ENCODE data around the gene CTSK. TPM values are rescaled to one million over a fixed set of nuclear protein-coding genes. Genes with fewer than 3 reads are reported as not detected.
"Not testable (repeated sequence)": the region's sequence is repeated elsewhere in the genome, so short reads cannot be mapped to it uniquely, and the experiment has no call there.

Gene CTSK
- total RNA-seq, 1 donor from 2014 or later: 8.8 TPM

- no peaks in the 10 kb centered on the region for H3K36me3 Mint-ChIP-seq (ENCODE audit: unreplicated experiment)
- H3K4me3 Mint-ChIP-seq (ENCODE audit: unreplicated experiment): no peak overlapping the region
- H3K27me3 Mint-ChIP-seq (ENCODE audit: unreplicated experiment): no peaks in the 10 kb centered on the region
- H3K9me3 Mint-ChIP-seq (ENCODE audit: unreplicated experiment): no peaks in the 10 kb centered on the region
- no peaks in the 10 kb centered on the region for H3K4me1 Mint-ChIP-seq (ENCODE audit: low read depth, unreplicated experiment)
- no peak for TF ChIP-seq CTCF (IDR thresholded peaks at IDR 0.05; ENCODE audit: partially characterized antibody, unreplicated experiment)
- DNase-seq: no peak
- H3K27ac Mint-ChIP-seq (ENCODE audit: unreplicated experiment): no peak overlapping the region
Measured at GRCh38 chr1:150772326-150772725, 35.7 kb downstream of the CTSK start.

GRCh38 chr1:150767704-150768103 is 40.4 kb downstream of the CTSK start:
- H3K27me3 Mint-ChIP-seq (ENCODE audit: unreplicated experiment); H3K4me3 Mint-ChIP-seq (ENCODE audit: unreplicated experiment); H3K4me1 Mint-ChIP-seq (ENCODE audit: low read depth, unreplicated experiment); H3K36me3 Mint-ChIP-seq (ENCODE audit: unreplicated experiment); H3K9me3 Mint-ChIP-seq (ENCODE audit: unreplicated experiment); DNase-seq; H3K27ac Mint-ChIP-seq (ENCODE audit: unreplicated experiment): not testable (repeated sequence)

GRCh38 chr1:150765977-150766301 is 42.1 kb downstream of the CTSK start:
- not testable (repeated sequence) for H3K27me3 Mint-ChIP-seq (ENCODE audit: unreplicated experiment); H3K27ac Mint-ChIP-seq (ENCODE audit: unreplicated experiment); DNase-seq; H3K4me3 Mint-ChIP-seq (ENCODE audit: unreplicated experiment); H3K4me1 Mint-ChIP-seq (ENCODE audit: low read depth, unreplicated experiment); H3K9me3 Mint-ChIP-seq (ENCODE audit: unreplicated experiment); H3K36me3 Mint-ChIP-seq (ENCODE audit: unreplicated experiment)

GRCh38 chr1:150765296-150765976 is 42.6 kb downstream of the CTSK start, which contains the start of gene CTSS:
Gene CTSS, minus strand, starts transcription at chr1:150765778. Its CDS starts 1,015 bp downstream, at chr1:150764763.
- no peak within 1 kb of the TSS for H3K4me3 Mint-ChIP-seq (ENCODE audit: unreplicated experiment)
- peaks cover 1% of the 10 kb centered on the region for H3K9me3 Mint-ChIP-seq (ENCODE audit: unreplicated experiment)
- no peaks in the 10 kb centered on the region for H3K4me1 Mint-ChIP-seq (ENCODE audit: low read depth, unreplicated experiment)
- no peak within 1 kb of the TSS for H3K27ac Mint-ChIP-seq (ENCODE audit: unreplicated experiment)
- no peak for TF ChIP-seq CTCF (IDR thresholded peaks at IDR 0.05; ENCODE audit: partially characterized antibody, unreplicated experiment)
- DNase-seq: no peak
- peaks cover 1% of the 10 kb centered on the region for H3K36me3 Mint-ChIP-seq (ENCODE audit: unreplicated experiment)
- peaks cover 4% of the 10 kb centered on the region for H3K27me3 Mint-ChIP-seq (ENCODE audit: unreplicated experiment)

GRCh38 chr1:150764617-150765101 is 43.4 kb downstream of the CTSK start:
- no peak overlapping the region for H3K27ac Mint-ChIP-seq (ENCODE audit: unreplicated experiment)
- H3K9me3 Mint-ChIP-seq (ENCODE audit: unreplicated experiment): peaks cover 1% of the 10 kb centered on the region
- H3K4me3 Mint-ChIP-seq (ENCODE audit: unreplicated experiment): no peak overlapping the region
- H3K4me1 Mint-ChIP-seq (ENCODE audit: low read depth, unreplicated experiment): no peaks in the 10 kb centered on the region
- DNase-seq: no peak
- peaks cover 5% of the 10 kb centered on the region for H3K36me3 Mint-ChIP-seq (ENCODE audit: unreplicated experiment)
- peaks cover 4% of the 10 kb centered on the region for H3K27me3 Mint-ChIP-seq (ENCODE audit: unreplicated experiment)
- no peak for TF ChIP-seq CTCF (IDR thresholded peaks at IDR 0.05; ENCODE audit: partially characterized antibody, unreplicated experiment)

- H3K4me1 Mint-ChIP-seq (ENCODE audit: low read depth, unreplicated experiment): no peaks in the 10 kb centered on the region
- H3K4me3 Mint-ChIP-seq (ENCODE audit: unreplicated experiment): no peak overlapping the region
- H3K27ac Mint-ChIP-seq (ENCODE audit: unreplicated experiment): no peak overlapping the region
- DNase-seq: no peak
- no peak for TF ChIP-seq CTCF (IDR thresholded peaks at IDR 0.05; ENCODE audit: partially characterized antibody, unreplicated experiment)
- H3K36me3 Mint-ChIP-seq (ENCODE audit: unreplicated experiment): peaks cover 5% of the 10 kb centered on the region
- H3K27me3 Mint-ChIP-seq (ENCODE audit: unreplicated experiment): peaks cover 5% of the 10 kb centered on the region
- peaks cover 1% of the 10 kb centered on the region for H3K9me3 Mint-ChIP-seq (ENCODE audit: unreplicated experiment)
Measured at GRCh38 chr1:150763018-150763417, 45.0 kb downstream of the CTSK start.
